Thoracic aorta (tissue), 2 donors: Measurements from ENCODE around the gene PEX14. TPM values are rescaled to one million over a fixed set of nuclear protein-coding genes. Genes with fewer than 3 reads are reported as not detected.

Source experiments
- ATAC-seq: fragments of 150-250 bp; one replicate; pipeline ENCODE4 v1.8.0; 2017; ENCODE audit warnings: low read depth; ENCODE audit not compliant: insufficient number of reproducible peaks, low FRiP score
- DNase-seq: peaks from one replicate; pipeline ENCODE4 v3.0.0-alpha.2; 2020; ENCODE audit warnings: low spot score
- H3K27ac ChIP-seq, 2 donors: fragments of 200-600 bp; sonication (generic); 1 replicate in 1 of 2; 2 replicates in 1 of 2; pipeline ENCODE4 v1.5.1; 2016; ENCODE audit warnings: mild to moderate bottlenecking in 2 of 2, moderate library complexity in 2 of 2
- H3K27me3 ChIP-seq: fragments of 200-600 bp; sonication (generic); replicated peaks from 2 replicates; pipeline ENCODE4 v1.6.0; 2016; ENCODE audit warnings: mild to moderate bottlenecking; ENCODE audit not compliant: insufficient read depth
- H3K36me3 ChIP-seq: fragments of 200-600 bp; sonication (generic); one replicate; pipeline ENCODE4 v1.5.1; 2016
- H3K4me1 ChIP-seq, 2 donors: fragments of 200-600 bp; sonication (generic); 1 replicate in 1 of 2; 2 replicates in 1 of 2; pipeline versions ENCODE4 v1.5.1 to v1.6.0; 2016; ENCODE audit warnings: low read depth in 2 of 2, mild to moderate bottlenecking in 1 of 2; ENCODE audit not compliant: control insufficient read depth in 1 of 2
- H3K4me3 ChIP-seq: fragments of 200-600 bp; sonication (generic); 2 replicates; pipeline ENCODE4 v1.5.1; 2016; ENCODE audit warnings: mild to moderate bottlenecking
- H3K9me3 ChIP-seq: fragments of 200-600 bp; sonication (generic); 2 replicates; pipeline ENCODE4 v1.5.1; 2016
- CTCF ChIP-seq: fragments of 200-600 bp; sonication (generic); IDR thresholded peaks from one replicate; pipeline ENCODE4 v1.5.1; 2019; ENCODE audit warnings: antibody characterized with exemption
- total RNA-seq, 2 donors: library from RNA; depleted of rRNA; stranded (reverse); fragments of >200 nt; gene quantifications; one replicate each; pipeline versions ENCODE4 v1.1.0 to v1.2.3, GENCODE V29; 2016

Gene PEX14
- total RNA-seq, 2 donors from 2014 or later: 11.5 to 22.6 TPM

DNA sequence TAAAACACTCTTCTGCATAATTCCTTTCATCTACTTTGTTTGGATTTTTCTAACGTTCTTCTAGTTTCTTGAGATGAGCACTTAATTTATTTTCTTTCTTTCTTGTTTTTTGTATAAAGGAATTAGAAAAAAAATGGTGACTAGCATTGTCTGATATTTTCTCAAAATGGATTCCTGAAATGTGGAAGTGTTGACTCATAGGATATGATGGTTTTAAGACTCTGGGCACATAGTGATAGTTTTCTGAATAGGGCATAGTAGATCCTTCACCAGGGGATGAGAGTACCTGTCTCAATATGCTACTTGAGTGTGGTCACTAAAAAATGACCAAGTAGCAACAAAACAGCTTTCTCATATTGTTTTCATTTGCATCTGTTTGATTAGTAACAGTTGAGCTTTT, 100.9 kb downstream of the PEX14 start:
- peaks cover 0 to 2% of the 10 kb centered on the region in 2 donors for H3K4me1 ChIP-seq
- no peak for DNase-seq
- H3K4me3 ChIP-seq: no peak overlapping the region
- H3K27me3 ChIP-seq: no peaks in the 10 kb centered on the region
- no peak overlapping the region for H3K27ac ChIP-seq
- no peak for ATAC-seq
- no peaks in the 10 kb centered on the region for H3K9me3 ChIP-seq
- no peaks in the 10 kb centered on the region for H3K36me3 ChIP-seq
- no peak for TF ChIP-seq CTCF

DNA sequence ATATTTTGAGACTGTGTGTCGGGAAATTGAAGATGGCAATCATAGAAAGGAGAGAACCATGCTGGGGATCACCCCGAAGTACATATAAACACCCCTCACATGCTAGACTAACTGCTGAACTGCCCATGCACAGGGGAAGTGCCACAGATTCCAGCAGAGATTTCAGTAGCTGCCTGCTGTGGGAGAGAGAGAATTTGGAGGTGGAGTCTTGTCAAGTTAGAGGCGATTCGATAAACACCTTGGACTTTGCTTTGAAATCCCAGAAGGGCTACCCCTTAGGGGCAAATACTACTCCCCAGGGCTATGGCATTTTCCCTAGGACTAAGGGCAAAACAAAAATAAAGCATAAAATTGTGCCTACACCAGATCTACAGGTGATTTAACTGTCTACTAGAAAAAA, 103.3 kb downstream of the PEX14 start:
- ATAC-seq (no peak), DNase-seq (no peak)
- Histone ChIP-seq H3K36me3 (no peaks in the 10 kb centered on the region), H3K27me3 (no peaks in the 10 kb centered on the region), H3K27ac (no peak overlapping the region), H3K9me3 (no peaks in the 10 kb centered on the region), H3K4me1 (peaks cover 0 to 2% of the 10 kb centered on the region in 2 donors), H3K4me3 (no peak overlapping the region)
- TF ChIP-seq CTCF: no peak

GRCh38 chr1:10583641-10584040, 108.9 kb downstream of the PEX14 start:
- Histone ChIP-seq H3K4me1 (no peaks in the 10 kb centered on the region), H3K9me3 (no peaks in the 10 kb centered on the region), H3K27me3 (no peaks in the 10 kb centered on the region), H3K27ac (no peak overlapping the region), H3K36me3 (no peaks in the 10 kb centered on the region), H3K4me3 (no peak overlapping the region)
- DNase-seq (no peak), ATAC-seq (no peak)
- no peak for TF ChIP-seq CTCF

DNA sequence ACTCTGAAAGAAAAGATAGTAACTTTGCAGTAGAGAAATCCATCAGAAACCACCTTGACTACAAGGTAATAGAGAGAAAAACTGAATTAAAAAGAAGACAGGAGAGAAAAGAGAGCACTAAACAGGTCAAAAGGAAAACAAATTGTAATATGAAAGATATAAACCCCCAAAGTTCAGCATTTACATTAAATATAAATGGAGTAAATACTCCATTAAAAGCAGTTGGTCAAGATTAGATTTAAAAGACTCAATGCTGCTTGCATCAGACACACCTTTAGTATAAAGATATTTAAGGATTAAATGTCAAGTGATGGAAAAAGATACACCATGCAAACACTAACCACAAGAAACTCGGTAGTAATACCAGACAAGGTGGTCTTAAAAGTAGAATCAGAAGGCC, 110.5 kb downstream of the PEX14 start:
- no peak for TF ChIP-seq CTCF
- DNase-seq (no peak), ATAC-seq (no peak)
- no peak overlapping the region for H3K4me3 ChIP-seq
- no peaks in the 10 kb centered on the region for H3K27me3 ChIP-seq
- no peak overlapping the region for H3K27ac ChIP-seq
- no peaks in the 10 kb centered on the region for H3K36me3 ChIP-seq
- H3K9me3 ChIP-seq: no peaks in the 10 kb centered on the region
- H3K4me1 ChIP-seq: no peaks in the 10 kb centered on the region

DNA sequence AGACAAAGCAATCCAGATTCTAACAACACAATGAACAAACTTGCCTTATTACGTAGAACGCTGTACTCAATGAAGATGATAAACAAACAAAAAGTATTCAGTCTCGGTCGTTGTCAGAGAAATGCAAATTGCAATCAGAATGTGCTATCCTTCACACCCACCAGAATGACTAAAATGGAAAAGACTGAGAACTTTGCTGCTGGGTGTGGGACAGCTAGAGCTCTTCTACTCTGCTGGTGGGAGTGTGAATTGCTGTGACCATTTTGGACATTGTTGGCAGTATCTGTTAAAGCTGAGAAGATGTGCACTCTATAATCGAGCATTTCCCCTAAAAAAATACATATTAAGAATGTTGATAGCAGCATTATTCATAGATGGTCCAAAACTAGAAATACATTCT, 111.4 kb downstream of the PEX14 start:
- H3K4me3 ChIP-seq: no peak overlapping the region
- H3K9me3 ChIP-seq: no peaks in the 10 kb centered on the region

More for the DNA sequence above, 111.4 kb downstream of the PEX14 start:
- DNase-seq (no peak), ATAC-seq (no peak)
- Histone ChIP-seq H3K4me1 (no peaks in the 10 kb centered on the region), H3K27me3 (no peaks in the 10 kb centered on the region), H3K36me3 (no peaks in the 10 kb centered on the region), H3K27ac (no peak overlapping the region)
- TF ChIP-seq CTCF: no peak
